Effector memory CD4-positive, alpha-beta T cell (primary cell): ENCODE data around the gene RIIAD1.
"Not testable (repeated sequence)": the region's sequence is repeated elsewhere in the genome, so short reads cannot be mapped to it uniquely, and the experiment has no call there.

Experiments
- DNase-seq, 3 donors: peaks; one replicate each; pipeline ENCODE4 v3.0.0-alpha.2; 2020
- H3K27ac ChIP-seq: 2 replicates; pipeline ENCODE4 v1.7.0; 2013; ENCODE audit warnings: mild to moderate bottlenecking, low read length, moderate library complexity; ENCODE audit not compliant: insufficient read depth, poor library complexity, severe bottlenecking
- H3K27me3 ChIP-seq: replicated peaks from 2 replicates; pipeline ENCODE4 v1.7.0; 2013; ENCODE audit warnings: mild to moderate bottlenecking, low read length; ENCODE audit not compliant: insufficient read depth, control insufficient read depth, poor library complexity, severe bottlenecking
- H3K36me3 ChIP-seq: 2 replicates; pipeline ENCODE4 v1.7.0; 2013; ENCODE audit warnings: mild to moderate bottlenecking, low read length, moderate library complexity; ENCODE audit not compliant: control insufficient read depth, insufficient read depth
- H3K4me1 ChIP-seq: 2 replicates; pipeline ENCODE4 v1.7.0; 2013; ENCODE audit warnings: low read length, mild to moderate bottlenecking; ENCODE audit not compliant: control insufficient read depth, insufficient read depth, poor library complexity, severe bottlenecking
- H3K4me3 ChIP-seq: 2 replicates; pipeline ENCODE4 v1.7.0; 2013; ENCODE audit warnings: low read length, low read depth, mild to moderate bottlenecking; ENCODE audit not compliant: insufficient read depth, poor library complexity, severe bottlenecking
- H3K9me3 ChIP-seq: 2 replicates; pipeline ENCODE4 v1.7.0; 2013; ENCODE audit warnings: mild to moderate bottlenecking, low read length, moderate library complexity; ENCODE audit not compliant: control insufficient read depth

Gene RIIAD1

DNA sequence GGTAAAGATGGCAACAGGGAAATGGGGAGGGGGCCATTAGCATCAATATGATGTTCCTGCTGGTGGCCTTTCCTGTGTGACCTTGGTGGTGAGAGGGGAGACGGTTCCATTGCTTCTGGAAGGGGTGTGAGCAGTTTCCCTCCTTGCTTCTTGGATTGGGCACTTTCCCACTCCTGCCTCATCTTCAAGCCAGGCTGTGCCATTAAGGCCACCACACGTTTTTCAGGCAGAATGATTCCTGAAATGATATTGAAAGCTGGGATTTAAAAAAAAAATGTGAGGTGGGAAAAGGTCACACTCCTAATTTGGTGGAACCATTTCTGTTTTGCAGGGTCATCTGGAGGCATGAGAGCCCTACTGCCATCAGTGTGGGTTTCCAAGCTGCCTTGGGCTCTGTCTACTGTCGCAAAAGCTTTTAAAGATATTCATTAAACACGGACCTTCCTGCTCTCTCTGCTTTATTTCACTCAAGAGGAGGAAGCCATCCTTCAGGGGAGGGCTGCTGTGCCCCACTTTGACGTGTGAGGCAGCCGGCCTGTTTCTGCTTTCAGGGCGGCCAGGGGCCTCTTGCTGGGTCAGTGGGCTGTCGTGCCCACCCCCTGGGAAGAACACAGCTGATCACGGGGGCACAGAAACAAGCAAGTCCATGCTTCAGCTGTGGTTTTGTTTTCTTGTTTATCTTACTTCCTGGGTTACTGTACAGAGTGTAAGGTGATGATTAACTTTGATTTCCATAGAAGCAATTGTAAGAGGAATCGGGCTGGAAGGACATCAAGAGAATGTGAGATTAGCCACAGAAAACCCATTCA, 8.0 kb downstream of the RIIAD1 start:
- Histone ChIP-seq H3K9me3 (no peaks in the 10 kb centered on the region), H3K27ac (no peak overlapping the region), H3K4me3 (no peak overlapping the region), H3K27me3 (peaks cover 10% of the 10 kb centered on the region), H3K36me3 (no peaks in the 10 kb centered on the region), H3K4me1 (no peaks in the 10 kb centered on the region)
- DNase-seq, result no peak

DNA sequence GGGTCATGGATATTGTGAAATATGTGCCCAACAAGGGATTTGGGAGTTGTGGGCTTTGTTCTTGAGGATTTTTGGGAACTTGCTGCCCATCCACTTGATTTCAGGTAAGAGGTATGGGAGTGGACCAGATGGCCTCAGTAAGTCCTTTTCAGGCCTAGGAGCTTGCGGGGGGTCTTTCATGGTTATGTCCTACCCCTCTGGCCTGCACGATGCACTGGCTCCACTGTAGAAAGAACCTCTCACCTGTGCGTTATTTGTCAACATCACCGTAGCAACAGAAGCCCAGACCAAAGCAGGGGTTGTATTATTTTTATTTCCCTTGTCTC, 8.6 kb downstream of the RIIAD1 start:
- no peak for DNase-seq
- Histone ChIP-seq H3K27ac (no peak overlapping the region), H3K27me3 (peaks cover 10% of the 10 kb centered on the region), H3K36me3 (no peaks in the 10 kb centered on the region), H3K4me1 (no peaks in the 10 kb centered on the region), H3K4me3 (no peak overlapping the region), H3K9me3 (no peaks in the 10 kb centered on the region)

DNA sequence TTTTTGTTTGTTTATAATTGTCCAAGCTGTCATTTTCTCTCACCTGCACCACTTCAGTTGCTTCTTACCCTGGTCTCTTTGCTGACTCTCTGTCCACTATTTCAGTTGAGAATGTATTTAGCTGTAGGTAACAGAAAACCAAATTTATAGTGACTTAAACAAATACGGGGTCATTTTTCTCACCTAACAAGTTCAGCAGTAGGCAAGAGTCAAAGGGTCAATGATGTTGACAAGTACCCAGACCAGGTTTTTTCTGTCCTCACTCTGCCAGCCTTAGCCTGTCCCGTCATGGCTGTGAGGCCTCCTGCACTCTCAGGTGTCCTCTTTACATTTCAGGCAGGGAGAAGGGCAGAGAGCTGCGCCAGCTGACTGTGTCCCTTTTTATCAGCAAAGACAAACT, 11.8 kb downstream of the RIIAD1 start:
- Histone ChIP-seq H3K4me1 (no peaks in the 10 kb centered on the region), H3K27me3 (peaks cover 7% of the 10 kb centered on the region), H3K27ac (no peak overlapping the region), H3K4me3 (no peak overlapping the region), H3K36me3 (no peaks in the 10 kb centered on the region), H3K9me3 (peaks cover 5% of the 10 kb centered on the region)
- no peak for DNase-seq

DNA sequence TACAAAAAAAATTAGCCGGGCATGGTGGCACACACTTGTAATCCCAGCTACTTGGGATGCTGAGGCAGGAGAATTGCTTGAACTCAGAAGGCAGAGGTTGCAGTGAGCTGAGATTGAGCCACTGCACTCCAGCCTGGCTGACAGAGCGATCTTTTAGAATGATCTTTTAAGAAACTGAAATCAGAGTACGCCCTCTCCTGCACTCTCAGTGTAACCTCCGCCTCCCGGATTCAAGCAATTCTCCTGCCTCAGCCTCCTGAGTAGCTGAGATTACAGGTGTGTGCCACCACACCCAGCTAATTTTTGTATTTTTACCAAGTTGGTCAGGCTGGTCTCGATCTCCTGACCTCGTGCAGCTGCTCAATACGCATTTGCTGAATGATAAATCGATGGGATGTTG, 12.7 kb downstream of the RIIAD1 start:
- not testable (repeated sequence) for DNase-seq, H3K27ac ChIP-seq, H3K4me3 ChIP-seq, H3K36me3 ChIP-seq, H3K4me1 ChIP-seq, H3K9me3 ChIP-seq, H3K27me3 ChIP-seq

DNA sequence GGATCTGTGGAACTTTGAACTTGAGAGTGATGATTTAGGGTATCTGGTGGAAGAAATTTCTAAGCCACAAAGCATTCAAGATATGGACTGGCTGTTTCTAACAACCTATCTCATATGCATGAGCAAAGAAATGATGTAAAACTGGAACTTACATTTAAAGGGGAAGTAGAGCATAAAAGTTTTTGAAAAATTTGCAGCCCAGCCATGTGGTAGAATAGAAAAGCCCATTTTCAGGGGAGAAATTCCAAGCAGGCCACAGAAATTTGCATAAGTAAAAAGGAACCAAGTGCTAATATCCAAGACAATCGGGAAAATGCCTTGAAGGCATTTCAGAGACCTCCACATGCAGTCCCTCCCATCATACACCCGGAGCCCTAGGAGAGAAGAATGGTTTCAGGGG, 15.7 kb downstream of the RIIAD1 start:
- Histone ChIP-seq H3K9me3 (peaks cover 5% of the 10 kb centered on the region), H3K36me3 (no peaks in the 10 kb centered on the region), H3K27me3 (no peaks in the 10 kb centered on the region), H3K27ac (no peak overlapping the region), H3K4me3 (no peak overlapping the region), H3K4me1 (no peaks in the 10 kb centered on the region)
- no peak for DNase-seq

DNA sequence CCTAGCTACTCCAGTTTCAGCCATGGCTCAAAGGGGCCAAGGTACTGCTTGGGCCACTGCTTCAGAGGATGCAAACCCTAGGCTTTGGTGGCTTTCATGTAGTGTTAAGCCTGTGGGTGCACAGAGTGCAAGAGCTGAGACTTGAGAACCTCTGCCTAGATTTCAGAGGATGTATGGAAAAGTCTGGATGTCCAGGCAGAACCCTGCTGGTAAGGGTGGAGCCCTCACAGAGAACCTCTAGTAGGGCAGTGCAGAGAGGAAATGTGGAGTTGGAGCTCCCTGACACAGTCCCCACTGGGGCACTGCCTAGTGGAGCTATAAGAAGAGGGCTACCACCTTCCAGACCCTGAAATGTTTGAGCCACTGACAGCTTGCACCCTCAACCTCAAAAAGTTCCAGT, 16.2 kb downstream of the RIIAD1 start:
- H3K4me3 ChIP-seq, result no peak overlapping the region
- H3K36me3 ChIP-seq, result no peaks in the 10 kb centered on the region
- peaks cover 5% of the 10 kb centered on the region for H3K9me3 ChIP-seq
- no peak for DNase-seq
- H3K27ac ChIP-seq, result no peak overlapping the region
- H3K4me1 ChIP-seq, result no peaks in the 10 kb centered on the region
- H3K27me3 ChIP-seq, result no peaks in the 10 kb centered on the region

DNA sequence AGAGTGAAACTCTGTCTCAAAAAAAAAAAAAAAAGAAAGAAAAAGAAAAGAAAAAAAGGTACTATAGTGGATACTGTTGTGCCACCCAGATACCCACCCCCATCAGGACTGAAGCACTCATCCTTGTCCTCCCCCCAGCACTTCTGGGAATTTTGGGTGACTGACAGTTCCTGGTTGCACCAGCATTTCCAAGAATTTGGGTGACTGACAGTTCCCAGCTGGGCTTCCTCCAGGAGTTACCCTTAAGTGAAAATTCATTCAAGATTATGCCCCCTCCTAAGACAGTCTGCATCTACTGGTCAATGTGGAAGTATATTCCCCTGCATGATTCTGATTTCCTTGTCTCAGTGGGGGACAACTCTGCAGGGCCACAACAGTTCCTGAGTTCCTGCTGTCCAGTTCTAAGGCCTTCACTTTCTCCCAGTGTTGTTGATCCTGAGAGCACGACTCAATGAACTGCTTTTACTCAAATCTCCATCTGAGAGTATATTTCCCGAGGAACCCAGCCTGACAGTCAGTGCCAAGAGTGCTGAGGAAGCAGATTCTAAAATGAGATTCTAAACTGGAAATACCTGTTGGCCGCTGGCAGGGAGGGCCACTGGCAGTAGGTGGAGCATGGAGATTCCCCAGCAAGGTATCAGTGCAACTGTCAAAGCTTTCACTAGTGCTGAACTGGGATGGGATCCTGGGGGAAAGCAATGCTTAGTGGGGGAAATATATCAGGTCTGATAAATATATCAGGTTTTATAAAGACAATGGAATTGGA, 18.5 kb downstream of the RIIAD1 start:
- Histone ChIP-seq H3K4me3 (no peak overlapping the region), H3K4me1 (no peaks in the 10 kb centered on the region), H3K36me3 (no peaks in the 10 kb centered on the region), H3K27me3 (no peaks in the 10 kb centered on the region), H3K9me3 (peaks cover 5% of the 10 kb centered on the region), H3K27ac (no peak overlapping the region)
- DNase-seq, result no peak

DNA sequence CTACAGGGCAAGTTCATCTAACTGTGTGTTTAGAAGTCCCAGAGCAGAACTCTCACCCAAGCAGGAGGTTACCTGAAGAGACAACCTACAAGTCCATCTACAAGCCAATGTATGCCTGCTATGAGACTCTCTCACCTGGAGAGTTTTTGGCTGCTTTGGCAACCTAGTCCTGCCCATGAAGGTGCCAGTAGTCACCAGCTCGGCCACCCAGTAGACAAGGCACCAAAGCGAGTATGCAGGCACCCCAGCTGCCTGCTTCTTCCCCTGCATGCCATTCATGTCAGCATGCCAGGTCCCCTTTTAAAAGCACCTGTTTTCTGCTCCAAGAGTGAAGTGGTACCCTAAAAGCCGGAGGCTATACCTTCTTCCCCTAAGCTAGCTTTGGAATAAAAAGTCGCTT, 20.2 kb downstream of the RIIAD1 start:
- Histone ChIP-seq H3K4me3 (no peak overlapping the region), H3K9me3 (peaks cover 5% of the 10 kb centered on the region), H3K4me1 (no peaks in the 10 kb centered on the region), H3K36me3 (no peaks in the 10 kb centered on the region), H3K27ac (no peak overlapping the region), H3K27me3 (no peaks in the 10 kb centered on the region)
- DNase-seq, result no peak

DNA sequence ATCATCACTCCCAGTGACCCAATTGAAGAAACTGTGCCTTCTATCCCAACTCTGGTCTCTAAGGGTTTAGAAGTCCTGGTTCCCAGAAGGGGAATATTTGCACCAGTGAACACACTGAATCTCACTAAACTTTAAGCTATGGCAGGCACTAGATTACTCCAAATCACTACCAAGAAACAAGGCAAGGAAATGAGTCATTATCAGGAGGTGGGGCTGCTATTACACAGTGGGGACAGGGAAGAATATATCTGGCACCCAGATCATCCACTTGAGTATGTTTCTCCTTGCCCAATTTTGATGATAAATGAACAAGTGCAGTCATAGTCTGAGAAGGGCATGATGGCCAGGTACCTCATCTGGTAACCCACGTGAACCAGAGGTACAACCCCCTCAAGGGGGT, 35.0 kb downstream of the RIIAD1 start:
- Histone ChIP-seq H3K4me1 (no peaks in the 10 kb centered on the region), H3K4me3 (no peak overlapping the region), H3K27ac (no peak overlapping the region), H3K9me3 (no peaks in the 10 kb centered on the region), H3K27me3 (no peaks in the 10 kb centered on the region), H3K36me3 (peaks cover 28% of the 10 kb centered on the region)
- no peak for DNase-seq

DNA sequence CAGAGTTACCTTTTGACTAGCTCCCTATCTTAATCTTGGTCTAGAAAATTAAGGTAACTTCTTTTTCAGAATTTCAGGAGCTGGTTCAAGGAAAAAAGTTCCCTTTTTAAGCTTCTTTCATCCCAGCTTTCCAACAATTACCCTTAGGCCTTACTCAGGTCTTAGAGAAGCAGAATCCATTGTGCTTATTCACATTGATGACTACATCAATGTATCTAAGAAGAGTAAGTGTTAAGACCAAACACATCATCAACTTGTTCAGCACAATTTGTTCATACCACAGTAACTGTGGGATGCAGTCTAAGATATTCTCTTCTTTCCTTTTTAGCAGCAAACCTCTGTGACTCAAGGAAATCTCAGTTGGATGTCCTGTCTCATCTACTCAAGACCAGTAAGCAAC, 37.9 kb downstream of the RIIAD1 start:
- Histone ChIP-seq H3K27ac (no peak overlapping the region), H3K4me1 (peaks cover 10% of the 10 kb centered on the region), H3K4me3 (no peak overlapping the region), H3K36me3 (peaks cover 37% of the 10 kb centered on the region), H3K9me3 (no peaks in the 10 kb centered on the region), H3K27me3 (no peaks in the 10 kb centered on the region)
- no peak for DNase-seq
